Keratinocyte (primary cell): ENCODE measurements around the gene FGF19. TPM values are rescaled to one million over a fixed set of nuclear protein-coding genes. Genes with fewer than 3 reads are reported as not detected.

Experiments used
- DNase-seq: peaks from one replicate; pipeline ENCODE4 v3.0.0-alpha.2; 2011; ENCODE audit warnings: low read depth, missing footprints, low spot score
- FAIRE-seq: peaks from 2 replicates; lab custom pipeline; 2011; peaks lifted over from hg19 to GRCh38; lab: Jason Lieb, UNC
- H2AFZ ChIP-seq: 2 replicates; pipeline ENCODE4 v1.6.0; 2012; ENCODE audit warnings: low read length, control low read depth, inconsistent platforms; ENCODE audit not compliant: control insufficient read depth
- H3K27ac ChIP-seq: 2 replicates; pipeline ENCODE4 v1.5.1; 2011; ENCODE audit warnings: low read length; ENCODE audit not compliant: control insufficient read depth, insufficient read depth
- H3K27me3 ChIP-seq: 3 replicates; pipeline ENCODE4 v1.6.0; 2011; ENCODE audit warnings: low read length; ENCODE audit not compliant: control insufficient read depth, insufficient read depth; ENCODE audit errors: extremely low read depth
- H3K36me3 ChIP-seq, 2 experiments: 2 replicates in 1 of 2; 3 replicates in 1 of 2; pipeline ENCODE4 v1.5.1; 2011; ENCODE audit warnings: low read length in 2 of 2, mild to moderate bottlenecking in 1 of 2; ENCODE audit not compliant: control insufficient read depth in 2 of 2, insufficient read depth in 2 of 2; ENCODE audit errors: extremely low read depth in 1 of 2
- H3K4me1 ChIP-seq: 3 replicates; pipeline ENCODE4 v1.5.1; 2011; ENCODE audit warnings: low read length; ENCODE audit not compliant: control insufficient read depth, insufficient read depth; ENCODE audit errors: extremely low read depth
- H3K4me2 ChIP-seq: 3 replicates; pipeline ENCODE4 v1.6.0; 2011; ENCODE audit warnings: low read depth, low read length; ENCODE audit not compliant: control insufficient read depth, insufficient read depth; ENCODE audit errors: extremely low read depth
- H3K4me3 ChIP-seq, 3 experiments: fragments of 200-600 bp in 1 of 3; sonication (generic) in 1 of 3; 2 replicates in 2 of 3; 3 replicates in 1 of 3; pipeline ENCODE4 v1.5.1; 2011 to 2016; ENCODE audit warnings: low read length in 3 of 3, mild to moderate bottlenecking in 3 of 3, control low read depth in 2 of 3, inconsistent platforms in 1 of 3, low read depth in 1 of 3, mixed read lengths in 1 of 3, mixed run types in 1 of 3, moderate library complexity in 1 of 3; ENCODE audit not compliant: control insufficient read depth in 2 of 3, insufficient read depth in 2 of 3; ENCODE audit errors: extremely low read depth in 1 of 3
- H3K79me2 ChIP-seq: 2 replicates; pipeline ENCODE4 v1.6.0; 2012; ENCODE audit warnings: low read length; ENCODE audit not compliant: control insufficient read depth, insufficient read depth
- H3K9ac ChIP-seq: 3 replicates; pipeline ENCODE4 v1.6.0; 2011; ENCODE audit warnings: low read length; ENCODE audit not compliant: control insufficient read depth, insufficient read depth; ENCODE audit errors: extremely low read depth
- H3K9me1 ChIP-seq: 3 replicates; pipeline ENCODE4 v1.6.0; 2011; ENCODE audit warnings: low read length; ENCODE audit not compliant: control insufficient read depth, insufficient read depth; ENCODE audit errors: extremely low read depth
- H3K9me3 ChIP-seq: 2 replicates; pipeline ENCODE4 v1.5.1; 2012; ENCODE audit warnings: low read depth, low read length; ENCODE audit not compliant: control insufficient read depth
- H4K20me1 ChIP-seq: 3 replicates; pipeline ENCODE4 v1.6.0; 2011; ENCODE audit warnings: low read length; ENCODE audit not compliant: control insufficient read depth, insufficient read depth; ENCODE audit errors: extremely low read depth
- CTCF ChIP-seq, 3 experiments: IDR thresholded peaks in 1 of 3; conservative IDR thresholded peaks in 1 of 3; optimal IDR thresholded peaks in 1 of 3; 2 replicates in 2 of 3; 3 replicates in 1 of 3; pipeline versions ENCODE3 to v1.5.1; 2011; ENCODE audit warnings: low read length in 3 of 3, mild to moderate bottlenecking in 3 of 3, moderate library complexity in 2 of 3, control low read depth in 1 of 3, inconsistent platforms in 1 of 3; ENCODE audit not compliant: insufficient read depth in 2 of 3; ENCODE audit errors: extremely low read depth in 1 of 3
- EZH2 ChIP-seq: IDR thresholded peaks from one replicate; pipeline ENCODE4 v1.6.1; 2012; ENCODE audit warnings: inconsistent platforms, mild to moderate bottlenecking, low read length, moderate library complexity
- dilution Hi-C: fragments of 300-500 bp; cut with MboI; formaldehyde crosslinking; loops from one replicate; pipeline ENCODE4 v1.7.0; 2020; ENCODE audit warnings: low sequenced_read_pairs; ENCODE audit not compliant: extremely low pct_ligation_motif_present
- polyA plus RNA-seq, 5 experiments: library from polyadenylated mRNA; depleted of rRNA in 3 of 5; stranded (reverse) in 3 of 5; stranded (forward) in 1 of 5; unstranded in 1 of 5; fragments of >200 nt; gene quantifications; 1 replicate in 1 of 5; 2 replicates in 3 of 5; 3 replicates in 1 of 5; pipeline versions ENCODE4 v1.2.1 to v1.2.3, GENCODE V29; 2011 to 2012; ENCODE audit warnings: missing spikeins in 2 of 5, low read depth in 1 of 5, low replicate concordance in 1 of 5

FGF19 gene
- polyA plus RNA-seq, 1 donor (not counting 4 experiments of a cell fraction or from before 2014, with no cell fraction given), result 0.08 TPM

DNA sequence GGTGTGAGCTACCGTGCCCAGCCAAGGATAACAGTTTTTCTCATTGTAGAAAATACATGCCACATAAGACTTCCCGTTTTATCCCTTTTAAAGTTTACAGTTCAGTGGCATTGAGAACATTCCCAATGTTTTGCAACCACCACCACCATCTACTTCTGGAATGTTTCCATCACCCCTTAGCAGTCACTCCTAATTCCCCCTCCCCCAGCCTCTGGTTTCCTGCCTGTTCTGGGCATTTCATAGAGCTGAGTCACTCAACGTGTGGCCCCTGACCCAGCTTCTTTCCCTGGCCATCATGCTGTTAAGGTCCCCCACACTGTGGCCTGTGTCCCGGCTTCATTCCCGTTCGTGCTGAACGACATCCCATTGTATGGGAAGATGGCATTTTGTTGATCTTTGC lies 40.6 kb upstream of the FGF19 start:
- no peak overlapping the region for H2AFZ ChIP-seq
- H4K20me1 ChIP-seq, result no peaks in the 10 kb centered on the region
- H3K4me3 ChIP-seq, result no peak overlapping the region
- H3K4me1 ChIP-seq, result no peaks in the 10 kb centered on the region
- TF ChIP-seq EZH2 (no peak), CTCF (optimal IDR thresholded peaks at IDR 0.05 in 1 of 3, IDR thresholded peaks at IDR 0.05 in 1 of 3, conservative IDR thresholded peaks at IDR 0.05 in 1 of 3; ENCODE audit: extremely low read depth in 1 of 3, insufficient read depth in 2 of 3, low read length in 3 of 3) (no peak)
- no peaks in the 10 kb centered on the region for H3K36me3 ChIP-seq
- no peaks in the 10 kb centered on the region for H3K9me1 ChIP-seq
- no peak overlapping the region for H3K9ac ChIP-seq
- H3K4me2 ChIP-seq, result no peak overlapping the region
- dilution Hi-C loops, result no loop called here
- FAIRE-seq, result no peak
- DNase-seq, result no peak
- H3K79me2 ChIP-seq, result no peaks in the 10 kb centered on the region
- no peaks in the 10 kb centered on the region for H3K9me3 ChIP-seq
- no peak overlapping the region for H3K27ac ChIP-seq
- H3K27me3 ChIP-seq, result peaks cover 12% of the 10 kb centered on the region

DNA sequence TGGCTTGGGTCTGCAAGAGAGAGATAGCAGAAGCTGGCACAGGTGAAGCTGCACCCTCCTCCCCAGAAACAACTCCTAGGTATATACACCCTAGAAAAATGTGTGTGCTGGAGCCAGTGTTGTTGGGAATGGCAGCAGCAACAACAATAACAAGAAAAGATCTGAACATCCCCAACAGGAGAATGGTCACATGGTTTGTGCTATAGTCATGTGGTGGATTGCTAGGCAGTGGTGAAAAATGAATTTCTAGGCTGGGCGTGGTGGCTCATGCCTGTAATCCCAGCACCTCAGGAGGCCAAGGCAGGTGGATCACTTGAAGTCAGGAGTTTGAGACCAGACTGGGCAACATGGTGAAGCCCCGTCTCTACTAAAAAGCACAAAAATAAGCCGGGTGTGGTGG lies 31.0 kb upstream of the FGF19 start:
- FAIRE-seq, result no peak
- Histone ChIP-seq H3K9me3 (peaks cover 2% of the 10 kb centered on the region), H3K4me2 (no peak overlapping the region), H3K4me3 (no peak overlapping the region), H3K4me1 (no peaks in the 10 kb centered on the region), H3K79me2 (no peaks in the 10 kb centered on the region), H2AFZ (no peak overlapping the region), H3K27ac (no peak overlapping the region), H3K36me3 (no peaks in the 10 kb centered on the region), H3K27me3 (peaks cover 6% of the 10 kb centered on the region), H3K9me1 (no peaks in the 10 kb centered on the region), H4K20me1 (no peaks in the 10 kb centered on the region), H3K9ac (no peak overlapping the region)
- no peak for TF ChIP-seq EZH2
- TF ChIP-seq CTCF (optimal IDR thresholded peaks at IDR 0.05 in 1 of 3, IDR thresholded peaks at IDR 0.05 in 1 of 3, conservative IDR thresholded peaks at IDR 0.05 in 1 of 3; ENCODE audit: extremely low read depth in 1 of 3, insufficient read depth in 2 of 3, low read length in 3 of 3), result no peak
- DNase-seq, result no peak
- dilution Hi-C loops, result no loop called here
